HAP-1 (cell line): ENCODE data around the gene AQP3.
"Not testable (repeated sequence)": the region's sequence is repeated elsewhere in the genome, so short reads cannot be mapped to it uniquely, and the experiment has no call there.

Experiments used
- DNase-seq, 2 experiments: peaks; one replicate each; pipeline ENCODE4 v3.0.0-alpha.2; 2016 to 2020; ENCODE audit warnings: low spot score in 2 of 2
- H3K27me3 ChIP-seq: fragments of 250-450 bp; sonication (Bioruptor Pico); 2 replicates; pipeline ENCODE4 v1.5.1; 2020; ENCODE audit warnings: low read depth, mild to moderate bottlenecking, moderate library complexity
- H3K36me3 ChIP-seq: fragments of 250-450 bp; sonication (Bioruptor Pico); replicated peaks from 2 replicates; pipeline ENCODE4 v1.5.1; 2020; ENCODE audit warnings: mild to moderate bottlenecking
- H3K4me1 ChIP-seq: fragments of 250-450 bp; sonication (Bioruptor Pico); 2 replicates; pipeline ENCODE4 v1.5.1; 2020; ENCODE audit warnings: mild to moderate bottlenecking
- H3K4me3 ChIP-seq: fragments of 250-450 bp; sonication (Bioruptor Pico); 2 replicates; pipeline ENCODE4 v1.5.1; 2020; ENCODE audit warnings: mild to moderate bottlenecking, moderate library complexity
- H3K9me3 ChIP-seq: fragments of 250-450 bp; sonication (Bioruptor Pico); 2 replicates; pipeline ENCODE4 v1.5.1; 2020; ENCODE audit warnings: mild to moderate bottlenecking, moderate library complexity
- in situ Hi-C: fragments of 300-500 bp; cut with MboI; formaldehyde crosslinking; loops from 3 replicates; pipeline ENCODE4 v1.14.3; 2020; ENCODE audit warnings: low sequenced_read_pairs, inconsistent platforms, mixed read lengths

The AQP3 gene

DNA sequence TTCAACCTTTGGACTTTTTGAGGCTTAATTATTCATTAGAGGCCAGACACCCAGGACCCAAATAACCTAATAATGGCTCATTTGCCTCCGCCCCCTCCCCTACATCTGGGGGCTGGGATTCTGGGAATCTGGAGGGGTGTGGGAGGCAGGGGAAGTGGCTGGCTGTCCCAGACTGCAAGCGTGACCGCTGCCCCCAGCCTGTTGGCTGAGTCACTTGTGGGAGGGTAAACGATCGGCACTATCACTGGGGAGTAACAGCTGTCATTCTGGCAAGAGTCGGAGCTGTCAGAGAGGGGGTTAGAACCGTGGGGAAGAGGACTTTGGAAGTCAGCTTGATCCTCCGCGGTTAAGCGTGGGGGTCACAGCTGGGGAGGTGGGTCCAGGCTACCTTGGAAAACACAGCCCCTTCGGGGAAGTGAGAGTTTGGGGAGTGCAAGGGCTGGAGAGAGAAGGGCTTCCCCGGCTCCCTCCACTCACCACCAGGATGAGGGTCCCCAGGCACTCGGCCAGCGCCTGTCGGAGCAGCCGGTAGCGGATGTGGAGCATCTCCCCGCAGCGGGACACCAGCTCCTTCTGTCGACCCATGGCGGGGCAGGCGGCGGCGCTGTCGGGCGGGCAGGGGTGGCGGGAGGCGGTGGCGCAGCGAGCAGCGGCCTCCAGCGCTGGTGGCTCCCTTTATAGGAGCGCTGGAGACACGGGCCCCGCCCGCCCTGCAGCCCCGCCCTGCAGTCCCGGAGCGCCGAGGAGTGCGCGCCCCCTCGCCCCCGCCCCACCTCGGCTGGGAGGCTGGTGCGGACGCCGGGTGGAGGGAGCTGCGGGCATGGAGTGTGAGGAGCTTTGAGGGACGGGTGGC is at the start of gene AQP3:
Gene AQP3, minus strand, starts transcription at position 648 of the 853 bp plus-strand sequence. Its CDS starts 63 bp downstream, at position 585.
- in situ Hi-C loops, result no loop called here
- Histone ChIP-seq H3K9me3 (no peaks in the 10 kb centered on the region), H3K36me3 (no peaks in the 10 kb centered on the region), H3K27me3 (no peaks in the 10 kb centered on the region), H3K4me1 (peaks cover 12% of the 10 kb centered on the region), H3K4me3 (peak within 1 kb of the TSS; percentile 39)
- DNase-seq, result peak; percentile 60 to 86

DNA sequence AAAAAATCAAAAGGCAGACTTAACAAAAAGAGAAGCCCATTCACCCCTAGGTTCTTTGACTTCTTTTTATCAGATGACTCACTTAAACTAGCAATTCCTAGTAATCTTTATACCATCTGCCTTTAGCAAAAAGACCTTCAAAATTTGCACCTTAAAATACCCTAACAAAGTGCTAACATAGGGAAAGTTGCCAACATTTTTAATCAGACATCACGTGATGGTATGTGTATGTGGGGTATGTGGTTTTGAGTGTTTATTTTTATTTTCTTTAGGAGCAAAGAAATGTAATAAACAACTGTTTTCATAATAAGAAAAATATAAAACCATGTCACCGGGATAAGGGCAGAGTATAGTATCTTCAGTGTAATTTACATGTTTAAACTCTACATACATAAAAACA is 46.4 kb upstream of the AQP3 start:
- in situ Hi-C loops, H3K4me3 ChIP-seq, DNase-seq, H3K9me3 ChIP-seq, H3K27me3 ChIP-seq, H3K4me1 ChIP-seq, H3K36me3 ChIP-seq: not testable (repeated sequence)

DNA sequence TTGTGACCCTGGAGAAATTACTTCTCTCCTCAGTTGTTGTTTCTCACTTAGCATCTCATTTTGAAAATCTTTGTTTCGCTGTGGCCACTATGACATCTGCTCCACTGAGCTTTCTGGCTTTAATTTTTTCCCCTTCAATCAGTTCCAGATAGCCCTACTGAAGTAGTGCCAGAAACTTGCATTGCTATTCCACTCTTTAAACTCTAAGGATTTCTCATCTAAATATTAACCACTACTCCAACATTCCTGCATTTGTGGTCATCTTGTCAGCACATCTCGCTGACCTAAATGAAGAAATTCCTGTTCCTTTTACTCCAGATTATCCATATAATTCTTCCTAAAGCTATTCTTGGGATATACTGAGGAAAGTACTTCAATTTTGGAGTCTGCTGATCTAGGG is 41.7 kb upstream of the AQP3 start:
- Histone ChIP-seq H3K36me3 (no peaks in the 10 kb centered on the region), H3K4me3 (no peak overlapping the region), H3K27me3 (no peaks in the 10 kb centered on the region), H3K9me3 (no peaks in the 10 kb centered on the region), H3K4me1 (peaks cover 11% of the 10 kb centered on the region)
- in situ Hi-C loops, result no loop called here
- DNase-seq, result no peak

DNA sequence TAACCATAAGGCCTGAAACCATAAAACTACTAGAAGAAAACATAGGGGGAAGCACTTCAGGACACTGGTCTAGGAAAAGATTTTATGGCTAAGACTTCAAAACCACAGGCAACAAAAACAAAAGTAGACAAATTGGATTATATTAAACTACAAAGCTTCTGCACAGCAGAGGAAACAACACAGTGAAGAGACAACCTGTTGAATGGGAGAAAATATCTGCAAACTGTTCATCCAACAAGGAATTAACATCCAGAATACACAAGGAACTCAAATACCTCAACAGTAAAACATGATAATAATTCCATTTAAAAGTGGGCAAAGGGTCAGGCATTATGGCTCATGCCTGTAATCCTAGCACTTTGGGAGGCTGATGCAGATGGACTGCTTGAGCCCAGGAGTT is 37.9 kb upstream of the AQP3 start:
- DNase-seq, H3K9me3 ChIP-seq, H3K27me3 ChIP-seq, in situ Hi-C loops, H3K36me3 ChIP-seq, H3K4me3 ChIP-seq: not testable (repeated sequence)
- peaks cover 11% of the 10 kb centered on the region for H3K4me1 ChIP-seq

DNA sequence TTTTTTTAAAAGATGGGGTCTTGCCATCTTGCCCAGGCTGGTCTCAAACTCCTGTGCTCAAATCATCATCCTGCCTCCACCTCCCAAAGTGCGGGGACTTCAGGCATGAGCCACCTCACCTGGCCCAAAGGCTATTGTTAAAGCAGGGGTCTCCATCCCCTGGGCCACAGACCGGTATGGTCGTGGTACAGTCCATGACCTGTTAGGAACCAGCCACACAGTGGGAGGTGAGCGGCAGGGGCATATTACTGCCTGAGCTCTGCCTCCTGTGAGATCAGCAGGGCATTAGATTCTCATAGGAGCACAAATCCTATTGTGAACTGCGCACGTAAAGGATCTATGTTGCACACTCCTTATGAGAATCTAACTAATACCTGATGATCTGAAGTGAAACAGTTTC is 33.6 kb upstream of the AQP3 start:
- H3K4me1 ChIP-seq, result peaks cover 11% of the 10 kb centered on the region
- in situ Hi-C loops, result no loop called here
- H3K36me3 ChIP-seq, result no peaks in the 10 kb centered on the region
- H3K4me3 ChIP-seq, result no peak overlapping the region
- H3K9me3 ChIP-seq, result no peaks in the 10 kb centered on the region
- H3K27me3 ChIP-seq, result no peaks in the 10 kb centered on the region
- no peak for DNase-seq

DNA sequence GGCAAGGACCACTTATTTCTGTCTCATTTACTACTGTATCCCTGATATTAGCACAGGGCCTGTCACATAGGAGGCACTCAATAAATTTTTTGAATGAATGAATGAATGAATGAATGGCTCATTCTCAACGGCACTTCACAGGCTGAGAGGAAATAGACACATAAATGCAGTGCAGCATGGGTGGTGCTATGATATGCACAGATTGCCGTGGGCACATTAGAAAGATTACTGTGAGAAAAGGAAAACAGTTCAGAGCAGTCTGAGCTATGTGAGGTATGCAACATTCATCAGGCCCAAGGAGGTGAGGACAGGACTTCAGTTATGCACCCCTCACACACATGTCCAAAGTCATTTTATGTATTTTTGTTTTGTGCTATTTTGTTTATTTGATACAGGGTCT is 32.7 kb upstream of the AQP3 start:
- in situ Hi-C loops, result no loop called here
- no peak for DNase-seq
- no peak overlapping the region for H3K4me3 ChIP-seq
- no peaks in the 10 kb centered on the region for H3K27me3 ChIP-seq
- H3K9me3 ChIP-seq, result no peaks in the 10 kb centered on the region
- H3K36me3 ChIP-seq, result no peaks in the 10 kb centered on the region
- H3K4me1 ChIP-seq, result peaks cover 4% of the 10 kb centered on the region

DNA sequence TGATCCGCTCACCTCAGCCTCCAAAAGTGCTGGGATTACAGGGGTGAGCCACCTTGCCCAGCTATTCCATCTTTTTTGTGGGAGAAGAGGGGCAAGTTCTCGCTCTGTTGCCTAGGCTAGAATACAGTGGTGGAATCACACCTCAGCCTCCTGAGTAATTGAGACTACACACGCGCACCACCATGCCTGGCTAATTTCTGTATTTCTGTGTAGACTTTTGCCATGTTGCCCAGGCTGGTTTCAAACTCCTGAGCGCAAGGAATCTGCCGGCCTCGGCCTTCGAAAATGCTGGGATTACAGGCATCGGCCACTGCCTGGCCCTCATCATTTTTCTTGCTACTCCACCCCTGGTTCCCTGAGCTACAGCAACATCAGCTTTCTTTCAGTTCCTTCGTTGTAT is 29.1 kb upstream of the AQP3 start:
- no peaks in the 10 kb centered on the region for H3K9me3 ChIP-seq
- peaks cover 10% of the 10 kb centered on the region for H3K36me3 ChIP-seq
- in situ Hi-C loops, result no loop called here
- no peak for DNase-seq
- H3K4me1 ChIP-seq, result peaks cover 11% of the 10 kb centered on the region
- H3K4me3 ChIP-seq, result no peak overlapping the region
- H3K27me3 ChIP-seq, result no peaks in the 10 kb centered on the region

DNA sequence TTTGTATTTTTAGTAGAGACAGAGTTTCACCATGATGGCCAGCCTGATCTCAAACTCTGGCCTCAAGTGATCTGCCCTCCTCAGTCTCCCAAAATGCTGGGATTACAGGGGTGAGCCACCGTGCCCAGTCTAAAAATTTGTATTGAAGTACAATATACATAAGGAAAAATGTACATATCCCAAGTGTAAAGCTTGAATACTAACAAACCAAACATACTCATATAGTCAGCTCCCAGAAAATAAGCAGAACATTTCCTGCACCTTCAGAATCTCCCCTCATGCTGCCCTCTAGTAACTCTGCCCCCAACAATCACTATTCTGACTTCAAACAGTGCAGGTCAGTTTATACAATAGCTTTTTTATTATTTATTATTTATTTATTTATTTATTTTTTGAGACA is 28.0 kb upstream of the AQP3 start:
- no peaks in the 10 kb centered on the region for H3K9me3 ChIP-seq
- H3K4me1 ChIP-seq, result peaks cover 15% of the 10 kb centered on the region
- H3K4me3 ChIP-seq, result no peak overlapping the region
- DNase-seq, result no peak
- peaks cover 20% of the 10 kb centered on the region for H3K36me3 ChIP-seq
- in situ Hi-C loops, result no loop called here
- H3K27me3 ChIP-seq, result no peaks in the 10 kb centered on the region

DNA sequence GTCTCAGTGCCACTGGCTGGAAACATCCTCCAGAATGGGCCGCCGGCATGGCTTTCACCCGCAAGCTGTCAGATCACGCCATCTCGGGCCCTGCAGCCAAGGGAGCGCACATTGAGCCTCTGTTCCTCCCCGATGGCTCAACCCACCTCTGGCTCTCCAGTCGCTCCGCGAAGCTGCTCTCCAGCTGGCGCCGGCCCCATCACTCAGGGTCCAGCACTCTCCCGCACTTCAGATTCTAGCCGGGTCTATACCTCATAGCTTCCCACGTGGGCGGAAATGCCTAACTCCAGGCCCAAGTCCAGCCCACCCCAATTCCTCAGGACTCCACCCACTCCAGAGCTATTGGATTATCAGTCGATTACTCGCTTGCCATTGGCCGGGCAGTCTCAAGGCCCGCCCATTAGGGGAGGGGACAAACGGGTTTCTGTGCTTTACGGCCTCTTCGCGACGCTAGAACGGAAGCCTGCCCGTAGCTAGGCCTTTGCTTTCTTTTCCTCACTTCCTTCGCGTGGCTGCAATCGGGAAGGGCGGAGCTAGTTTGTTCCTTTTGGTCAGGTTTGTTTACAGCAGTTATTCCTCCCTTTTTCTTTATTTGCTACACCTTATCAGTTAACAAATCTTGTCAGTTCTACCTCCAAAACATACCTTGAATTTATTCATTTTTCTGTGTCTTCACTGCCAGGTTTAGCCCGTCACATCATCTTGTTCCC is 26.4 kb upstream of the AQP3 start, which contains the start of gene NOL6:
Gene NOL6, minus strand, starts transcription at position 282 of the 710 bp plus-strand sequence. Its CDS starts 82 bp downstream, at position 200.
- in situ Hi-C loops, result no loop called here
- H3K36me3 ChIP-seq, result peaks cover 35% of the 10 kb centered on the region
- DNase-seq, result peak; percentile 97 to 99
- peak within 1 kb of the TSS; percentile 86 for H3K4me3 ChIP-seq
- H3K27me3 ChIP-seq, result no peaks in the 10 kb centered on the region
- peaks cover 15% of the 10 kb centered on the region for H3K4me1 ChIP-seq
- no peaks in the 10 kb centered on the region for H3K9me3 ChIP-seq

DNA sequence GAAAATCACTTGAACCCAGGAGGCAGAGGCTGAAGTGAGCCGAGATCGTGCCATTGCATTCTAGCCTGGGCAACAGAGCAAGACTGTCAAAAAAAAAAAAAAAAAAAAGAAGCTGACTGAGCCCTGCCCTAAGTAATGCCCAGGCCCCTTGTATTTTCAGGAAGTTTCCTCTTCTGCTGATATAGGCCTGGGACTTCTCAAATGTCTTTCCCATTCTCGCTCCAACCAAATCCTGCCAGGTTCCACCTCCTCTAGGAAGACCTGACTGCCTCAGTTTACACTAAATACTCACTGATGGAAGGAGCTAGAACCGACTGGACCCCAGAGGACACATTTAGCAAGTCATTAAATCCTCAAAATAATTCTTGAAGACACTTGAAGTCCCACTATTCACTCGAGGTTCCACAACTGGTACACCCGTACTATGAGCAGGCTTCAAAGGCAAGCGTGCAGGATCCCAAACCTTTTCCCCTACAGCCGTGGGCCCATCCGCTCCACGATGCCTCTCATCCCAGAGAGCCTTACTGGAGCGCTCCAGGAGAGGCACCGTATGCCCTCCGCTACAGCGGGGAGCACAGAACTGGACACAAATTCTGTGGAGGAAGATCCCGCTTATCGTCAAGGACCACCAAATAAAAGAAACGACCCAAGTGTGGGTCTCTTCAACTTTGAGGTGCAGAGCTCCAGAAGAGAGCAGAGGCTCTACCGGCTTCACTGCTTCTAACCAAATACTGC is 25.7 kb upstream of the AQP3 start:
- Histone ChIP-seq H3K9me3 (no peaks in the 10 kb centered on the region), H3K36me3 (peaks cover 43% of the 10 kb centered on the region), H3K27me3 (no peaks in the 10 kb centered on the region), H3K4me3 (peak overlapping the region; percentile 86), H3K4me1 (peaks cover 15% of the 10 kb centered on the region)
- in situ Hi-C loops, result no loop called here
- DNase-seq, result no peak

DNA sequence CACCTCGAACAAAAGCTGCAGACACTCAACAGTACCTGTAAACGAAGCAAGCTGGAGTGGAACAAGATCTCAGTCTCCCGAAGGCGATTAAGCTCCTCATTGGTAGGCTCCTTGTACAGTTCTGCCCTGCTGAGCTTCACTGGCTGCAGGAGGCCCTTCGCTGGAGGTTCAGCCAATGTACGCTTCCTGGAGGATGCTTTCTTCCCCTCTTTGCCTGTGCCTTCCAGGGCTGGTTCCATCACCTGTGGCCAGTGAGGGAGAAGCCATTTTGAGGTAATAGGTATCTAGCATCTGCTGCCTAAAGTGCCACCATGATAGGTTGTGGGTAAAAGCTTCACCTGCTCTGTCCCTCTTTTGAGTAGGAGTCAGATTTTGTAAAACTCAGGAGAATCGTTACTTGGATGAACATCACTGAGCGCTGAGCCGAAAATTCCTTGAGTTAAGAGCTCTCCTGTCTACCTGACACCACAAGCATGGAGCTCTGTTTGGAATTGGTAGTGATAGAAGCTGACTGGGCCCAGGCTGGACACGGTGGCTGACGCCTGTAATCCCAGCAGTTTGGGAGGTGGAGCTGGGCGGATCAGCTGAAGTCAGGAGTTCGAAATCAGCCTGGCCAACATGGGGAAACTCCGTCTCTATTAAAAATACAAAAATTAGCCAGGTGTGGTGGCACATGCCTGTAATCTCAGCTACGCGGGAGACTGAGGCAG is 24.9 kb upstream of the AQP3 start:
- DNase-seq, result no peak
- in situ Hi-C loops, result no loop called here
- Histone ChIP-seq H3K27me3 (no peaks in the 10 kb centered on the region), H3K36me3 (peaks cover 50% of the 10 kb centered on the region), H3K9me3 (no peaks in the 10 kb centered on the region), H3K4me3 (peak overlapping the region; percentile 86), H3K4me1 (peaks cover 15% of the 10 kb centered on the region)

DNA sequence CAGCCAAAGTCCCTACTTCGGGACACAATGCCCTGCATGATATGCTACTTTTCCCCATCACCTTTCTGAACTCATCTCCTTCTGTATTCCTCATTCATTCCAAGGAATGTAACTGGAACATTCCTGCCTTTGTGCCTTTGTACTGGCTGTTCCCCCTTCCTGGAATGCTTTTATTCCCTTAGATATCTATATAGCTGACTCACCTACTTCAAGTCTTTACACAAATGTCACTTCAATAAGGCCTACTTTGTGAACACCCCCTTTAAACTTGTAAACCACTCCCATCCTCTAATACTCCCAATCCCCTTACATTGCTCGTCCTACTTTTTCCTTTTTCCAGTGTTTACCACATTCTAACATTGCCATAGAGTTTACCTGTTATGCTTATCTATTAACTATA is 24.0 kb upstream of the AQP3 start:
- peaks cover 15% of the 10 kb centered on the region for H3K4me1 ChIP-seq
- H3K36me3 ChIP-seq, result peaks cover 60% of the 10 kb centered on the region
- H3K4me3 ChIP-seq, result no peak overlapping the region
- H3K9me3 ChIP-seq, result no peaks in the 10 kb centered on the region
- H3K27me3 ChIP-seq, result no peaks in the 10 kb centered on the region
- in situ Hi-C loops, result no loop called here
- no peak for DNase-seq

DNA sequence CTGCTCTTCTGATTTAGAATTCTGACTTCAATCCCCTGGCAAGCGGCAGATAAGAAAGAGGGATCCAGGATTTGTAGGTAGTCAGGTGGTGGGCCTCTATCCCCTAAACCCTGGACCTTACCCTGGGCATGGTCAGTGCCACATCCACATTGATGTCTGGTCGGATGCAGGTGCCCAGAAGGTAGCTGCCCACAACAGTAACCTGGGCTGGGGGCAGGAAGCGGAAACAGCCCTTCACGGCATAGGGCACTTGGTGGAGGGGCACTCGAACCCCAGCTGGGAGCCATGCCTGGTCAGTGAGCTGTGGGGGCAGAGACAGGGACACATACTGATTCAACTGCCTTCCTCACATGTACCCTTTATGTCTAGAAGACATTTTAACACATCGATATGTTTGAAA is 22.5 kb upstream of the AQP3 start:
- Histone ChIP-seq H3K36me3 (peaks cover 74% of the 10 kb centered on the region), H3K27me3 (no peaks in the 10 kb centered on the region), H3K4me3 (no peak overlapping the region), H3K9me3 (no peaks in the 10 kb centered on the region), H3K4me1 (peaks cover 15% of the 10 kb centered on the region)
- DNase-seq, result no peak
- in situ Hi-C loops, result no loop called here
